Stimulated activated CD4-positive, alpha-beta T cell treated with anti-CD3 and anti-CD28 coated beads, Interleukin-4, amount 100 ng/mL, for 24 hours (primary cell): ENCODE data around the gene MYOCD.

Source experiments
- DNase-seq: peaks from one replicate; pipeline ENCODE4 v3.0.0-alpha.2; 2020

Gene MYOCD

DNA sequence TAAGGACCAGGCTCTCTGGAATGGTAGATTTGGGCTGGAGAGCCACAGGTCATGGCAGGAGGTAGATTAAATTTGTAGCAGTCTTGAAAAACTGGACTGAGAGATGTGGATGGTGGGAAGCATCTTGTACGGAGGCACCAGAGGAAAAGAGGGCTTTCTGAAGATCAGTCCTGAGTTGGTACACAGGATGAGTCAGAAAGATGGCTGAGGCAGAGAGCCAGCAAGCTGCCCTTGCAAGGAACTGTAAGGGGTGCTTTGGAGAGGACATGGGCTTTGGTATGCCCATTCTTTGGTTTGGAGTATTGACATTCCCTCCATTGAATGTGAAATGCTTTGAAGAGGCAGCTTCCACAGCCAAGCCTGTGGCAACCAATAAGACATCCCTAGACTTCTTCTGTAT, 55.9 kb downstream of the MYOCD start:
- no peak for DNase-seq

DNA sequence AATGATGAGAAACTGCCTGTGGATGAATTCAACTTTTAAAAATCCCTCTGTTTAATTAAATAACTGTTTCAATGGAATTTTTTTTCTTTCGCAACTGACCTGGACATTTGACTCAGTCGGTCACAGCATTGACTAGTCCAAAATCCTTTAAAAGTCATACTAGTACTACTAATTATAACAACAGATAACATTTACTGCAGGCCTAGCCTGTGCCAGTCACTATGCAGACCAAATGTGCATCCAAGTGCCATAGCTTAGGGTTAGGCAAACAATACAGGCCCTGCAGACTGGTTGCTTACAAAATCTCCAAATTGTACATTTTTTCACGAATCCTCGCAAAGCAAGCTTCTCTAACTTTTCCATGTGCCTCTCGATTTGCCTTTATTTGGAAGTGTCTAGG, 56.6 kb downstream of the MYOCD start:
- DNase-seq: no peak

DNA sequence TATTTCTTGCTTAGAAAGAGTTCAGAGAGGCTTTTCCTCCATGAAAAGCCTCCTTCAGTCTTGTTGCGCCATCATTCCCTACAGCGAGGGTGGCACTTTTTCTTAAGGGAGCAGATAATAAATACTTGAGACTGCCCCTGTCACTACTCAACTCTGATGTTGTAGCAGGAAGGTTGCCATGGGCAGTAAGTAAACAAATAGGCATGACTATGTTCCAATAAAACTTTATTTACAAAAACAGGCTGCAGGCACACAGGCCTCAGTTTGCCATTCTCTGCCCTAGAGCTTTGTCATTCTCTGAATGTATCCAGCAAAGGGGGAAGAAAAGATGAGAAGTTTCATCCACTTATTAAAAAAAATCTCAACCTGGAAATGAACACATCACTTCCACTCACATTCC, 60.4 kb downstream of the MYOCD start:
- no peak for DNase-seq

DNA sequence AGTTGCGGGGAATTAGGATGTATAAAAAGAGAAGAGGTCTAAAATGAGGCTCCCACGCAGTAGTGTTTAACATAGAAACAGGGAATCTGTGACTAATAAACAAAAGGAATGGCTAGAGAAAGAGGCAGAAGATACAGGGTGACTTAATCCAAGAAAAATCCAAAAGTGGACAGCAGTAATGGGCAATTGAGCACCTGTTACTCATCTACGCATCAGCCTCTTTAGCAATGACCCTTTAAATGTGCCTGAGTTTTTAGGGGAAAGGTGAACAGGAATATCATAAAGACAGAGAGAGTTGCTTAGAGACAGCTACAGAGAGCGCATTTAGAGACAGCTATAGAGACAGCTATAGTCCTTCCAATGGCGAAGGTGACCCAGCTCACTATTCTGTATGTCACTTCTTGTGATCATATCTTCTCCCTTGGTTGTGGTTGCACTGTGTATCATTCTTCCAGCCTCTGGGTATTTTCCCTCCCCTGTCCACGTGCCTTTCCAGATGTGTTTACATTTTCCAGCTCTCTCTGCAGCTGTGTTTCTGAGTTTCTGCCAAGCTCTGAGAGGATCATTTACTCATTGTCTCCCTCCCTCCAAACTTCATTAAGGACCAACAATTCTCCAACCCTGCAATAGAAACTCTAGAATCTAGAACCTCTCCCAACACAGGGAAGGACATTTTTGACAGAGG, 61.5 kb downstream of the MYOCD start:
- DNase-seq: no peak

DNA sequence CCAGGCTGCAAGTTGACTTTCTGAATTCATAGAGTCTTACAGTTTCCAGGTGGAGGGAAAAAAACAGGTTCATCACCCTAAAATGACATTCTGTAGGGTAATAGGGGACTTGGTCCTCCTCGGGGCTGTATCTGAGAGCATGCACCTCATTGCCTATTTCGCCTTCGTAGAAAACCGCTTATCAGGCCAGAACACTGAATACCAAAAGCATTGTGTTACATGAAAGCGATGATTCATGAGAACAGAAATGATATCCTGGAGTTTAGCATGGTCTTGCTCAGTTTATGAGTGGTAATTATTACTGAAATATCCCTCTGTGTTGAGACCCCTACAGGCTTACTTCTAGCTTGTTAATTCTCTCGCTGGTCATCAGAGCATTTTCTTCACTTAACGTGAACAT, 62.2 kb downstream of the MYOCD start:
- no peak for DNase-seq

DNA sequence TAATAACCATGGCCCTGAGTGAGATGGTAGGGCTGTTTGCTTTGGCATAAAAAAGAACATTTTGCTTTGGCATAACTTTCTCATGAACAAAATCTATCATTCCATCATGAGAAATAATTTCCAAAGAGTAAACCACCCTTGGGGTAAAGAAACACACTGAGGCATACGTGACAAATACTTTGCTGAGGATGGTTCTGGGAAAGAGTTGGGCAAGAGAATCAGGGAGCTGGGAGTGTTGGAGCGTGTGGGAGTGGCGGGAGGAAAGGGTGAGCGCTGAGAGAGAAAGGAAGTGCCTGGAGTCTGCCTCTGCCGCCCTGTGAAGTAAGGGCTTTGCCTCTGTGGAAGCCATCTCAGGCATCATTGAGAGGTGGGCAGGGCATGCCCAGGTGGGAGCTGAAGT, 63.4 kb downstream of the MYOCD start:
- DNase-seq: no peak

DNA sequence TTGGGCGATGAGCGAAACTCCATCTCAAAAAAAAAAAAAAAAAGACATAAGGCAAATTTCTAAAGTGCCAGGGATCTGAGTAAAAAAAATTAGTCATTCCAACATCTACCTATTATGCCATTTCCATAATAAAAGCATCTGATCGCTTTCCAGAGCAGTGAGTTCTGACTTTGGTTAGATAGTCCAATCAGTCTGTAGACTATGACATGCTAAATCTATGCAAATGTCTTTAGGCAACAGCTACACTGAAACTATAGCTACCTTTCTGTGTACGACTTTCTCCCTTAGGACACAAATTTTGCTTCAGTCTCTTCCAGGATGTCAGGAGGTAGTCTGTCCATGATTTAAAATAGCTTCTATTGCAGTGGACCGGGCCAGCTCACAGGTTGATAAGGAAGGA, 64.7 kb downstream of the MYOCD start:
- DNase-seq: no peak

DNA sequence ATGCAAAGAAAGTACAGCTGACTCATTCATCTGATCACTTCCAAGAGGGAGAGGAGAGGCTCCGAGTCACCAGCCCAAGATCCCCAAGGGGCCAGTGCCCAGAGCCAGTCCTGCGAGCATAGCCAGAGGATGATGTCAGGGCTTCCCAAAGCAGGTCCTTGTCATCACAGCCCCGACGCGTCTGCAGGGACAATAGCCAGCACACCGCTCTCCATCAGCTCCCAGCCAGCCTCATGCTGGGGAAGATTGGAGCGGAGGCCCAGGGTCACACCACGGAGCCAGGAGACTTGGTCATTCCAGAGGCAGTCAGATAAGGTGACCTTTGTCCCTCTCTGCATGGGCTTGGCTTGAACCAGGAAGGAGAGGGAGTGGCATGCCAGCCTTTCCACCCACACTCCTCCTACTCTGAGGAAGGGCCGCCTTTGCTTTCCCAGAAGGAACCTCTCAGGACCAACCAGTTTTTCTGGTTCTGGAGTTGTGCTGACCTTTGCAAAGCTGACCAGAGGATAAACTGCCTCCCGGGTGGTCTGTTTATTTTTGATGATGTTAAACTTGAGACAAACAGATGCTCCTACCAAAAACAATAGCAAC, 65.3 kb downstream of the MYOCD start:
- no peak for DNase-seq

DNA sequence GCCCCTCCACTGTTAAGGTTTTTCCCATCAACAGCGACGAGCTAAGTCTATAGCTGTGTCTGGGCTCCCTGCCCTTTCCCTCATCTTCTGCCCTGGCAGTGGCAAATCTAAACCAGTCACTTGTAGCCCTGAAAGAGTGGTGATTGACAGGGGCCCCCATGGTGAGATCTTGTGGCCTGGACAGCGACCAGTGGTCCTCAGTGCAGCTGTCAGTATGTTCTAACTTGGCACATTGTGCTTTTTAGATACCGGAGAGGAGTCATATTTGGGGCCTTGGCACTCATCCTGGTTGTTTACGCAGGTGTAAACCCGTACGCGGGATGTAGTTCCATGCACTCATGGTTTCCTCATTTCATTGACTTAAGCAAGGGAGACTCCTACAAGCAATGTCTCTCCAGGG, 66.1 kb downstream of the MYOCD start:
- DNase-seq: no peak

DNA sequence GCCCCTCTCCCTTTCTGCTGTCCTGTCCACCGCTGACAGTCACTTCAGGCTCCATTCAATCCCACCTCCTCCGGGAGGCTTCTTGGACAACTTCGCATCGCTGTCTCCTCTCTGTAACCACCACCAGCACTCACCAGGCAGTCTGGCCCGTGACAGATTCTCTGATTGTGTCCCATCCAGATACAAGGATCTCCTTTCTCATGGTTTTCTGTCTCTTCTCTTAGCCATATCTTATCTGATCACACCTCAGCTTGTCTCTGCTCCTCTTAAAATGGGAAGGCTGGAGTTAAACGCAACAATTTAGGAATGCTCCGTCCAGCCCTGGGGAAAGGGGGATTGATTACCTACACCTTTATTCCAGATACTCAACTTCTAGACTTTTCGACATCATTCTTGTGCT, 66.7 kb downstream of the MYOCD start:
- DNase-seq: no peak

DNA sequence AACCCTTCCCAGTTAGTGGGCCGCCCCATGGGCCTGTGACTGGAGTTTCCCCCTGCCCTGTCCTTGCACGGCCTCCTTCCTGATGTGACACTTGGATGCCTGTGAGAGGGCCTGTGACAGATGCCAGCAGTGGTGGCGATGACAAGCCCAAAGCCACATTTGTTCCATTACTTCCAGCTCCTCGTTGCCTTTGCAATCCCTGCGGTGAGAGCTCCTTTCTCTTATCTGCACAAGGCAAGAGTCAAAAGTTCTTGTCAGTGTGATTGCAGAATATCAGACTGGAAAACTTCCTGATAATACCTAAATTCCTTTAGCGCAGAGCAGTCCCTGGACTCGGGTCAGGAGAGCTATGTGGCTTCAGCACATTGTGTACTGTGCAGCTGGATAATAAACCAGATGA, 69.2 kb downstream of the MYOCD start:
- DNase-seq: no peak

DNA sequence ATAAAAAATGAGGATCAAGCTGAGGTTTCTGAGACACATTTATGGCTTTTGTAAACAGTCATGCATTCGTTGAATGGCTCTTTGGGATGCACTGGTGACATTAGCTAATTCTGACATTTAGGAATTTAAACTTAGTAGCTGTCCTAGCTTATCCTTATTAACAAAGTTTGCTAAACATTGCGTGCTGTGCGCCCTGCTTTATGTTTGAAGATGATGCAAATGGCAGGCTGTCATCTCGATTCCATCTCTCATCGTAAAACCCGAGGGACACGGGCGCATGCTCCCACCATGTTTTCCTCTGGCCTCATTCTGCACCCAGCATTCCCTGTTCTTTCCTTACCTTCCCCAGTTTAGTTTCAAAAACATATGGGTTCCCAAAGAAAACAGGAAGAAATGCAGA, 69.8 kb downstream of the MYOCD start:
- DNase-seq: no peak

DNA sequence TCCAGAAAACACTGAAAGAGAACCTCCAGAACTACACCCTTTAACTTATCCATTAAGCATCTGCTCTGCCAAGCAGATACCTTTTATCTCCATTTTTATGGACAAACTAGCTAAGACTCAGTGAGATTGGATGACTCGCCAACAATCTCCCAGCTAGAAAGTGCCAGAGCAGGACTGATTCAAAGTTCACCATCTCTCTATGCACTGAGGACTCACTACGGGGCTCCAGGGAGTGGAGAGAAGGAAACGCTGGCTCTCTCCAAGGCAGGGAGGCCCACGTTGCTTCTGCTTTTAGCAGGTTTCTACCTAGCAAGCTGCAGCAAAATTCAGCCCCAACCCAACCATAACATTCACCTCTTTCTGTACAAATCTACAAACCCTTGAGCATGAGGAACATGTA, 70.8 kb downstream of the MYOCD start:
- no peak for DNase-seq

DNA sequence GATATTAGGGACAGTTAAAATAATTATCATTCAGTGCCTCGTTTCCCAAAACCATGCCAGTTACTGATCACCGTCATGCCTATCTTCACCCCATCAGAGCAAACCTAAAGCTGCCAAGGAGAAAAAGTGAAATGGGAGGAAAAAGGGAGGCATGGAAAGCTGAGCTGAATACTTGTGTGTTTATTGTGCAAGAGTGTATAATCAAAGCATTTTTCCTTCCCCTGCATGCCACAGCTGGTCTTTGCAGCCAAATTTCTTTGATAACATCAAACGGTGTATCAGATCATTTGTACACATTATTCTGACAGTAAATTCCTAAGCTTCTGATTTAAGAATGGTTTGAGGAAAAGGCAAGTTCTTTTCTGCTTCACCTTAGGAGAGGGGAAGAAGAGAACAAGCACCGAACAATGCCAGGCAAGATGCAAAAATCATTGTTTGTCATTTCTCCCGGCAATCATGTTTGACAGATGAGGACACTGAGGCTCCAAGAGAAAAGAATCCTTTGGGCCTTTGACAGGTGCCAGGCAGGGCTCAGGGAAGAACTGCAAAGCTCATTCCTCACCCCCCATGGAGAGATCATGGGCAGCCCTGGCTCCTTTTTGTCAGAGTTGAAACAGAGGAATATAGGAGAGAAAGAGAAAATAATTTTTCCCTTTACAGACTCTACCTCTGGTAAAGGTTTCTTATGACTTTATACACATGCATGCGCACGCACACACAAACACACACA, 72.2 kb downstream of the MYOCD start:
- no peak for DNase-seq

DNA sequence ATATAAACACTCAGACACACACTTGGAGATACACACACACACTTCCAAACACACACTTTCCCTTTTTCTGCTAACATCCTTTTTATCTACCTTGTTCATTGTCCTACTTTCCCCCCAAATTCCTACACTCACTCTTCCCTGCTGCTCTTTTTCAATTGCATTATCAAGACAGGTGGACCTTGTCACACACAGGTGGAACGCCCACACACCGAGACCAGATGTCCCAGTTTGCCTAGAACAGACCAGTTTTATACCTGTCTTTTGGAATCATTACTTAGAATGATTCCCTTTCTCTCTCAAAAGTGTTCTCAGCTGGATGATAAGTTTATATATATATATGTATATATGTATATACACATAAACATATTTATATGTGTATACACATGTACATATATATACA, 72.9 kb downstream of the MYOCD start:
- DNase-seq: no peak

DNA sequence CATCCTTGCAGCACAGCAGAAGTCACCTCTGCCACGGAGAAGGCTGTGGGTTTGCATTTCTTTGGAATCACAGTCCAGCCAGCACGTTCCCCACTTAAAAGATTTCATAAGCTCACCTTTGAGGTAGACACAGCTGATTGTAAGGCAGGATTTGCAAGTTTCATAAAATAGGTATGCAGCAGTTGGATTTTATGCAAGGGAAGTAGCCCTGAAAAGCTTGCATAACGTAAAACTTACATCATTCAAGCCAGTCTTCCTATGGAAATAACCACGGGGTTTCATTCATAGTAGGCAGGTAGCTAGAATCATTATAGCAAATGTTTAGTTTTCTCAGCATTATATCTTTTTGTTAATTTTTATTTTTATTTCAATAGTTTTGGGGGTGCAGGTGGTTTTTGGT, 73.8 kb downstream of the MYOCD start:
- no peak for DNase-seq

DNA sequence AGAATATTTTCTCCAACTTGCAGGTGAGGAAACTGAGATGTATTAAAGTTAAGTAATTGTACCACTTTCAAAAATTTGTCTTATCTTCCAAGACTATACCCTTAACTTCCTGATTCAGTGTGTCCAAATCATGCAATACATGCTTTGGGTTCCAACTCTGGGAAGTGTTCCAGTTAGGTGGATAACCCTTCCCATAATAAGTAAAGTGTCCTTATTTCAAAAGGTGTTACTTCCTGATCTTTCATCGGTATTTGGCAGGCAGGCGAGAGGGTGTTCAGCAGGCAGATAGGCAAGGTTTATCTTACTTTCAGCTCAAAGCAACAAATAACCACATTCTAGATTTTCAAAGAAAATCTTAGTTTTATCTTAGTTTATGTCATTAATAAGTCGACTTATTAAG, 77.4 kb downstream of the MYOCD start:
- DNase-seq: no peak

DNA sequence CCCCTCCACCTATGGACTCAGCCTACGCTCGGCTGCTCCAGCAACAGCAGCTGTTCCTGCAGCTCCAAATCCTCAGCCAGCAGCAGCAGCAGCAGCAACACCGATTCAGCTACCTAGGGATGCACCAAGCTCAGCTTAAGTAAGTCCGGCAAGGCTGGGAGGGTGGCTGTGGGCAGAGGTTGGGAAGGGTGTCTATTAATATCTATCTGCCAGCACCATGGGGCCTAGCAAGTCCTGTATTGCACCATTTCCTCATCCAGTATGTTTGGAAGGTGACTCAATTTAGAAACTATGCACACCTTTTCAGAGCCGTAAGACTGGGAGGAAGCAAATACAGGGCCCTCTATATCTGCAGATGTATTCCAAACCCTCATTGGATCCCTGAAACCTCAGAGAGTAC, 78.6 kb downstream of the MYOCD start:
- DNase-seq: no peak

DNA sequence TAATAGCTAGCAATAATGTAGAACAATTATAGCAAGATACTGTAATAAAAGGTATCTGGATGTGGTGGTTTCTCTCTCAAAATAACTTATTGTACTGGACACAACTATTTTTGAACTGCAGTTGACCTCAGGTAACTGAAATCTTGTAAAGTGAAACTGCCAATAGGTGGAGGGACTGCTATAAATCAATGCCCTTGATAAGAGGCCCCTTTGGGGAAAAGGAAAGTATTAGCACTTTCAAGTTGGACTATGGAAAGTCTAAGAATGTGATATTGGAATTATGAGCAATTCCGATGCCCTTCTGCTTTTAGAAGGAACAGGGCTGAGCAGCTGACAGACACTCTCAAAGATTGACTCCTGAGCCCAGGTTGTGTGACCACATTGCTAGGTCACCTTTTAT, 79.1 kb downstream of the MYOCD start:
- no peak for DNase-seq

DNA sequence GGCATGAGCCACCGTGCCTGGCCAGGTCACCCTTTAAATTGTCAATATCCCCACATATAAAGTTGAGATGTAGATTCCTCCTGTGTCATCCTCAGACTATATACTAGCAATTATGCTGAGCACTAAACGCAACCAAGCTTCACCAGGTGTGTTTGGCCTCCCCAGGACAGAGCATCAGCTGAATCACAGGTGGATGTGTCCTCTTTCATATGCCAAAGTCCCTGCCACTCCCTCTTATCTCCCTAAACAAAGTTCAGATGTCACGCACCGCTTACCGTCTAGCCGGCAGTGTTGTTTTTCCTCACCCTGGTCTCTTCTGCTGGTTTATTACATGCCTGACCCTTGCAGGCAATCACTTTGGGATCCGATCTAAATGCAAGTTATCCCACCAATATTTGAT, 79.8 kb downstream of the MYOCD start:
- DNase-seq: no peak

DNA sequence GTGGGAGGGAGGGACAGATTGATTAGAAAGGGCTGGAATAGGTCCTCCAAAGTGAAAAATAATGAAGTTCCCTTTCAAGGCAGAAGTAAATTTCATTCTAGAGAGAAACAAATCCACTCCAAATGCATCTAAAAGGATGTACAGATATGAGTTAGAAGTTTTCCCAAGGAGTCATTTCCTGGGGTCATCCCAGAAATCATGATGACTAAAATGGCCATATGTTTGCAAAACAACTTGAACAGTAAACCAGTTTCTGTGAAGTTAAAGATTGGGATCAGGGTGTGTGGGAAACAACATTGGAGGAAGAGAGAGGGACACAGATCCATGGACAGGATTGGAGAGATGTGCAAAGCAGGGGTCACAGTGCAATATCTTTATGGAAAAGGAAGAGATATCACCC, 91.1 kb downstream of the MYOCD start:
- no peak for DNase-seq

DNA sequence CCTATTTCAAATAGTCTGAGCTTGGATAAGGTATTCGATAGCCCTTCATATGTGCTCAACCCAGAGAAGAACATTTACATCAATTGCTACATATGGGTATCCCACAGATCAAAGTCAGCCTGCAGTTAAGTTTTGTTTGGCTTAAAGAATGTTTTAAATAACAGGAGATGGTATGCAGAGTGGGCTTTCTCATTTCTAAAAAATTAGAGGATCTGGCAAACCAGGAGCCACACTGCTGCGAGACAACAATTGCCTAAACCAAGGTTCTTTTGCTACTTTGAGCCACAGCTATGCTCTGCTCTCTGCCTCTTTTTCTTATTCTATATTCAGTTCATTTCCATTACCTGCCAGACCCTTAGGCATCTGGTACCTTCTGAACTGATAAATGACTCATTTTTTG, 93.4 kb downstream of the MYOCD start:
- DNase-seq: no peak

DNA sequence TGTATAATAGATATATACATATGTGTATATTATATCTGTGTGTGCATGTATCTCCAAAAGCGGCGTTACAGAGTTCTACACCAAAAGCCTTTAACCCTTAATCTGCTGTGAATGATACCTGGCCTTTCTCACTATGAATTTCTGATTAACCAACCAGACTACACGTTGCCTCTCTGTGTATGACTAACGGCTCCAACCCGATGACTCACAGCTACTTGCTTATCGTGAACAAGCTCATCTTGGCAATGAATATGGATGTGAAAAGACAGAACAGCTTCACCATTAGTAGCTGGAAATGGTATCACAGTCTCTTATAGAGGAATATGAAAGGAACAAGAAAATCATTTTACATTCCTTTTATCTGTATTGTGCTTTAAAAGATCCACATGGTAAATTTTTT, 99.9 kb downstream of the MYOCD start:
- DNase-seq: no peak

DNA sequence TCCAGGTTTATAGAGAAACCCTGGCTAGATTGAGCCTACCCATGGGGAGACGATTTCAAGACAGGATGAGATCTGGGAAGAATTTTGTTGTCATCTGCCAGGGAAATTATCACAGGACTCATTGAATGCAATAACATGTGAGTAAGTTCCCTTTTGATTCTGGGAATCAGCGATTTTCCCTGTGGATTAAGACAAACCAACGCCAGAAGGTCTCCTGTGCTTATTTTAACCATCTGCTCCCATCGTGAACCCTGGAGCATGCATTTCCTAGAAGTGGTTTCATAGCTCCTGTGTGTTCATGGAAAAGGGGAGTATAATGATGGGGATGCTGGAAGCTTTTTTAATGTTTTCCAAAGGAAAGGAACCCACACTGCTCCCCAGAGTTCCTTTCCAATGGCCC, 102.6 kb downstream of the MYOCD start:
- no peak for DNase-seq

DNA sequence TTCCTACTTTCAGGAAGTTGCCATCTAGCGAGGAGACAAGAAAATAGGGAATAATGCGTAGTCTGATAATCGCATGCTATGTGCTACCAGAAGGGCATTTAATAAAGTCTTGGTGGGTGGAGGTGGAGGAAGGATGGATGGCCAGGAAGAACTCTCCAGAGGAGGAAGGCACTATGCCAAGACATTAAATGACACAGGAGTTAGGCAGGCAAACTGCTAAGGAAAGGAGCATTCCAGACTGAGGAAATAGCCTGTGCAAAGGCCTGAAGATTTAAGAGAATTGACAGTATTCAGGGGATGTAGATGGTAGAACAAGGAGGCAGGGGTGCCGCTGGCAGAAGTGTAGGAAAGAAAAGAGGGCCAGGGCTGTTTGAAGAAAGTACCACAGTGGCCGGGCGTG, 104.3 kb downstream of the MYOCD start:
- no peak for DNase-seq
